ENCODE results near the gene STX17.

- TF ChIP-seq CTCF (IDR thresholded peaks at IDR 0.05): no peak
- no peak for TF ChIP-seq POLR2A (IDR thresholded peaks at IDR 0.05)
Observed at GRCh38 chr9:99907208-99907532, 716 bp downstream of the STX17 start.
